Brain microvascular endothelial cell (primary cell): ENCODE measurements around the gene RUFY3.
A peak's percentile ranks its signal among the peaks of the same experiment; 100 is the strongest.

Experiments
- DNase-seq: peaks from one replicate; pipeline ENCODE4 v3.0.0-alpha.2; 2020
- H3K27ac ChIP-seq: fragments of 250-450 bp; sonication (Bioruptor Pico); 2 replicates; pipeline ENCODE4 v1.5.1; 2020; ENCODE audit warnings: mild to moderate bottlenecking, moderate library complexity
- H3K27me3 ChIP-seq: fragments of 250-450 bp; sonication (Bioruptor Pico); replicated peaks from 2 replicates; pipeline ENCODE4 v1.5.1; 2020; ENCODE audit warnings: mild to moderate bottlenecking
- H3K36me3 ChIP-seq: fragments of 250-450 bp; sonication (Bioruptor Pico); replicated peaks from 2 replicates; pipeline ENCODE4 v1.5.1; 2020; ENCODE audit warnings: mild to moderate bottlenecking
- H3K4me3 ChIP-seq: 2 replicates; pipeline ENCODE4 v1.5.1; 2011; ENCODE audit warnings: low read depth, mild to moderate bottlenecking, control low read depth, low read length, moderate library complexity
- CTCF ChIP-seq: IDR thresholded peaks from 2 replicates; pipeline ENCODE4 v1.5.1; 2011; ENCODE audit warnings: low read depth, mild to moderate bottlenecking, moderate library complexity, low read length, control low read depth, inconsistent platforms; ENCODE audit errors: missing control alignments
- in situ Hi-C: cut with HindIII; loops from 2 replicates; pipeline ENCODE4 v1.10.0; 2017; ENCODE audit warnings: low sequenced_read_pairs, low pct_ligation_motif_present

Gene RUFY3

GRCh38 chr4:70746179-70746839, 24.5 kb downstream of the RUFY3 start:
- H3K36me3 ChIP-seq: no peaks in the 10 kb centered on the region
- peak; percentile 85 for DNase-seq
- peak overlapping the region; percentile 62 for H3K27ac ChIP-seq
- H3K27me3 ChIP-seq: no peaks in the 10 kb centered on the region
- H3K4me3 ChIP-seq: no peak overlapping the region
- no peak for TF ChIP-seq CTCF
- in situ Hi-C loops: no loop called here

GRCh38 chr4:70747874-70748273, 26.1 kb downstream of the RUFY3 start:
- in situ Hi-C loops: no loop called here
- Histone ChIP-seq H3K27me3 (no peaks in the 10 kb centered on the region), H3K27ac (peak overlapping the region; percentile 69), H3K4me3 (no peak overlapping the region), H3K36me3 (no peaks in the 10 kb centered on the region)
- peak; percentile 49 for DNase-seq
- no peak for TF ChIP-seq CTCF

- Histone ChIP-seq H3K27ac (peak overlapping the region; percentile 69), H3K4me3 (no peak overlapping the region), H3K36me3 (no peaks in the 10 kb centered on the region), H3K27me3 (no peaks in the 10 kb centered on the region)
- in situ Hi-C loops: no loop called here
- no peak for DNase-seq
- TF ChIP-seq CTCF: no peak
Observed at GRCh38 chr4:70749313-70749712, 27.5 kb downstream of the RUFY3 start.

GRCh38 chr4:70752236-70752635, 30.5 kb downstream of the RUFY3 start:
- TF ChIP-seq CTCF: no peak
- H3K4me3 ChIP-seq: no peak overlapping the region
- no peaks in the 10 kb centered on the region for H3K36me3 ChIP-seq
- H3K27me3 ChIP-seq: no peaks in the 10 kb centered on the region
- in situ Hi-C loops: no loop called here
- no peak for DNase-seq
- H3K27ac ChIP-seq: no peak overlapping the region

- no peak overlapping the region for H3K27ac ChIP-seq
- in situ Hi-C loops: no loop called here
- H3K36me3 ChIP-seq: no peaks in the 10 kb centered on the region
- no peak for DNase-seq
- H3K4me3 ChIP-seq: no peak overlapping the region
- no peak for TF ChIP-seq CTCF
- H3K27me3 ChIP-seq: no peaks in the 10 kb centered on the region
Observed at GRCh38 chr4:70753630-70754029, 31.9 kb downstream of the RUFY3 start.

GRCh38 chr4:70754470-70754869, 32.7 kb downstream of the RUFY3 start:
- Histone ChIP-seq H3K4me3 (no peak overlapping the region), H3K27ac (no peak overlapping the region), H3K27me3 (no peaks in the 10 kb centered on the region), H3K36me3 (no peaks in the 10 kb centered on the region)
- no peak for TF ChIP-seq CTCF
- in situ Hi-C loops: no loop called here
- no peak for DNase-seq
